Brain microvascular endothelial cell (primary cell): ENCODE data around the gene SAFB.

Experiments used
- DNase-seq: peaks from one replicate; pipeline ENCODE4 v3.0.0-alpha.2; 2020
- H3K27ac ChIP-seq: fragments of 250-450 bp; sonication (Bioruptor Pico); 2 replicates; pipeline ENCODE4 v1.5.1; 2020; ENCODE audit warnings: mild to moderate bottlenecking, moderate library complexity
- H3K27me3 ChIP-seq: fragments of 250-450 bp; sonication (Bioruptor Pico); replicated peaks from 2 replicates; pipeline ENCODE4 v1.5.1; 2020; ENCODE audit warnings: mild to moderate bottlenecking
- H3K36me3 ChIP-seq: fragments of 250-450 bp; sonication (Bioruptor Pico); replicated peaks from 2 replicates; pipeline ENCODE4 v1.5.1; 2020; ENCODE audit warnings: mild to moderate bottlenecking
- H3K4me3 ChIP-seq: 2 replicates; pipeline ENCODE4 v1.5.1; 2011; ENCODE audit warnings: low read depth, mild to moderate bottlenecking, control low read depth, low read length, moderate library complexity
- in situ Hi-C: cut with HindIII; loops from 2 replicates; pipeline ENCODE4 v1.10.0; 2017; ENCODE audit warnings: low sequenced_read_pairs, low pct_ligation_motif_present
- TF ChIP-seq, protein P1 (sequence below): IDR thresholded peaks from 2 replicates; pipeline ENCODE4 v1.5.1; 2011; ENCODE audit warnings: low read depth, mild to moderate bottlenecking, moderate library complexity, low read length, control low read depth, inconsistent platforms; ENCODE audit errors: missing control alignments

SAFB gene

GRCh38 chr19:5671600-5671999, 48.7 kb downstream of the SAFB start:
- Histone ChIP-seq H3K27me3 (no peaks in the 10 kb centered on the region), H3K27ac (no peak overlapping the region), H3K36me3 (peaks cover 31% of the 10 kb centered on the region), H3K4me3 (no peak overlapping the region)
- DNase-seq, result no peak
- in situ Hi-C loops, result no loop called here
- TF ChIP-seq, protein P1, sequence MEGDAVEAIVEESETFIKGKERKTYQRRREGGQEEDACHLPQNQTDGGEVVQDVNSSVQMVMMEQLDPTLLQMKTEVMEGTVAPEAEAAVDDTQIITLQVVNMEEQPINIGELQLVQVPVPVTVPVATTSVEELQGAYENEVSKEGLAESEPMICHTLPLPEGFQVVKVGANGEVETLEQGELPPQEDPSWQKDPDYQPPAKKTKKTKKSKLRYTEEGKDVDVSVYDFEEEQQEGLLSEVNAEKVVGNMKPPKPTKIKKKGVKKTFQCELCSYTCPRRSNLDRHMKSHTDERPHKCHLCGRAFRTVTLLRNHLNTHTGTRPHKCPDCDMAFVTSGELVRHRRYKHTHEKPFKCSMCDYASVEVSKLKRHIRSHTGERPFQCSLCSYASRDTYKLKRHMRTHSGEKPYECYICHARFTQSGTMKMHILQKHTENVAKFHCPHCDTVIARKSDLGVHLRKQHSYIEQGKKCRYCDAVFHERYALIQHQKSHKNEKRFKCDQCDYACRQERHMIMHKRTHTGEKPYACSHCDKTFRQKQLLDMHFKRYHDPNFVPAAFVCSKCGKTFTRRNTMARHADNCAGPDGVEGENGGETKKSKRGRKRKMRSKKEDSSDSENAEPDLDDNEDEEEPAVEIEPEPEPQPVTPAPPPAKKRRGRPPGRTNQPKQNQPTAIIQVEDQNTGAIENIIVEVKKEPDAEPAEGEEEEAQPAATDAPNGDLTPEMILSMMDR, result no peak

DNA sequence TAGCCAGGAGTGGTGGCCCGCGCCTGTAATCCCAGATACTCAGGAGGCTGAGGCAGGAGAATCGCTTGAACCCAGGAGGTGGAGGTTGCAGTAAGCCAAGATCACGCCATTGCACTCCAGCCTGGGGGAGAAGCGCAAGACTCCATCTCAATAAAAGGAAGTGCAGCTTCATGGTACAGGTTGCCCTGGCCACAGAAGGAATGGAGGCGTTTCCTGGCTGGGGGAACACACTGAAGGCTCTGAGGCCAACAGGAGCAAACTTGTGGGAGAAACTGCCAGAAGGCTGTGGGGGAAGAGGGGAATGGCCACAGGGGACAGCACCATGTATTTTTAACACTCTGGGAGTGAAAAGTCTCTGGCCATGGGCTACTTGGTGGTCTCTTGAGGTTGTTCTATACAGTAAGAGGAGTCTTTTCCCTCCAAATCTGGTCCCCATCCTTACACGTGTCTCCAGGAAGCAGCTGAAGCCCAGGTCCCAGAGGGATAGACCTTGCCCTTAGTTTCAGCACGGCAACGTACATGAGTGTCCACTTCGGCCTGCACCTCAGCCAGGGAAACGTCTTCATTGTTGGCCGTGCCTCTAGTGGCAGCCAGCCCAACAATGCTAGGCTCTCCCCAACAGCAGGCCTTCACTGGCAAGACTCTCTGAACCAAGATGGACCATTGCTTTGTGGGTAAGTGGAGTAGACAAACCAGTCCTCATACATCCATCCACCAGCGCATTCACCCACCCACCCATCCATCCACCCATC, 50.0 kb downstream of the SAFB start:
- in situ Hi-C loops, result no loop called here
- Histone ChIP-seq H3K27me3 (no peaks in the 10 kb centered on the region), H3K36me3 (peaks cover 19% of the 10 kb centered on the region), H3K4me3 (no peak overlapping the region), H3K27ac (no peak overlapping the region)
- TF ChIP-seq, protein P1, result no peak
- no peak for DNase-seq

DNA sequence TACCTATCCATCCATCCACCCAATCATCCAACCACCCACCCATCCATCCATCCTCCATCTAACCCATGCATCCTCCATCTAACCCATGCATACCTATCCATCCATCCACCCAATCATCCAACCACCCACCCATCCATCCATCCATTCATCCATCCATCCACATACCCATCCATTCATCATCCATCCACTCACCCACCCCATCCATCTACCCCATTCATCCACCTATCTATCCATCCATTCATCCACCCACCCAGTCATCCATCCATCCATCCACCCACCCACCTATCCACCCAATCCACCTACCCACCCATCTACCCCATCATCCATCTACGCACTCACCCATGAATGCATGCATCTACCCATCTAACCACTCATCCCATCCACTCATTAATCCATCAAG, 50.9 kb downstream of the SAFB start:
- no peak for DNase-seq
- H3K27ac ChIP-seq, result no peak overlapping the region
- H3K36me3 ChIP-seq, result peaks cover 20% of the 10 kb centered on the region
- H3K4me3 ChIP-seq, result no peak overlapping the region
- in situ Hi-C loops, result no loop called here
- H3K27me3 ChIP-seq, result no peaks in the 10 kb centered on the region
- TF ChIP-seq, protein P1, result no peak

GRCh38 chr19:5674714-5675113, 51.8 kb downstream of the SAFB start:
- TF ChIP-seq, protein P1, result no peak
- H3K4me3 ChIP-seq, result no peak overlapping the region
- H3K27me3 ChIP-seq, result no peaks in the 10 kb centered on the region
- H3K27ac ChIP-seq, result no peak overlapping the region
- in situ Hi-C loops, result no loop called here
- no peak for DNase-seq
- peaks cover 10% of the 10 kb centered on the region for H3K36me3 ChIP-seq

DNA sequence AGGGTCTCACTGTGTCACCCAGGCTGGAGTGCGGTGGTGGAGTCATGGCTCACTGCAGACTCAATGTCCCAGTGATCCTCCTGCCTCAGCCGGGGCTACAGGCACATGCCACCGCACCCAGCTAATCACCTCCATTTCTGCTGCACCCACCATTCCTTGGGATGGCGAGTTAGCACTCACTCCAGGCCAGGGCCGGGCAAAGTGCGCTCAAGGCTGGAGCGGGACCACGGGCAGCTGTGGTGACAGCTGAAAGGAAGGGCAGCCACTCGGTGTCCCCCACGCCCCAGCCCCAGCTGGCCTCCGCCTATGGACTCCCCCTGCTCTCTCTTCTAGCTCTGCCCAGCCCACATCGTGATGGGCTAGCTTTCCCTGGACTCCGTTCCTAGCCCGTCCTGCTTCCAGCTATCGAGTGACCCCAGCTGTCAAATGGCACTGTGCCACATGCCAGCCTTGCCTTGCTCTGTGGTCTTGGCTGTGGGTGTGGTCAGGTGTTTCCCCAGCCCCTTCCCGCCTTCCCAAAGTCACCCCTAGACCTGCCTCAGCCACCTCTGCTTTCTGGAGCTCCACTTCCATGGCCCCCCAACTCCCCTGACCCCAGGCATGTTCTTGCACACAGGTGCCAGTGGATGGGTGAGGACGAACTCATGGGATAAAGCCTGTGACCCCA, 53.4 kb downstream of the SAFB start:
- H3K27ac ChIP-seq, result no peak overlapping the region
- DNase-seq, result no peak
- H3K36me3 ChIP-seq, result peaks cover 7% of the 10 kb centered on the region
- in situ Hi-C loops, result no loop called here
- no peak overlapping the region for H3K4me3 ChIP-seq
- no peaks in the 10 kb centered on the region for H3K27me3 ChIP-seq
- TF ChIP-seq, protein P1, result no peak
